Neutrophil (primary cell): ENCODE data around the gene OR10A7.

Source experiments
- H3K27ac ChIP-seq: fragments of 200-600 bp; sonication (generic); 2 replicates; pipeline ENCODE4 v1.5.1; 2016; ENCODE audit warnings: mild to moderate bottlenecking, moderate library complexity
- H3K27me3 ChIP-seq: fragments of 200-600 bp; sonication (generic); 2 replicates; pipeline ENCODE4 v1.6.0; 2016; ENCODE audit warnings: mild to moderate bottlenecking
- H3K36me3 ChIP-seq: fragments of 200-600 bp; sonication (generic); 2 replicates; pipeline ENCODE4 v1.5.1; 2017
- H3K4me1 ChIP-seq, 2 experiments: fragments of 200-600 bp in 1 of 2; sonication (generic) in 1 of 2; 1 replicate in 1 of 2; 2 replicates in 1 of 2; pipeline versions ENCODE4 v1.5.1 to v1.6.1; 2013 to 2016; ENCODE audit warnings: low read depth in 1 of 2, low read length in 1 of 2, mild to moderate bottlenecking in 1 of 2, moderate library complexity in 1 of 2; ENCODE audit not compliant: control insufficient read depth in 1 of 2, insufficient read depth in 1 of 2
- H3K4me3 ChIP-seq, 2 experiments: fragments of 200-600 bp in 1 of 2; sonication (generic) in 1 of 2; 1 replicate in 1 of 2; 2 replicates in 1 of 2; pipeline ENCODE4 v1.5.1; 2013 to 2016; ENCODE audit warnings: low read depth in 1 of 2, low read length in 1 of 2, mild to moderate bottlenecking in 1 of 2, moderate library complexity in 1 of 2
- H3K9me3 ChIP-seq: fragments of 200-600 bp; sonication (generic); 2 replicates; pipeline ENCODE4 v1.5.1; 2016
- CTCF ChIP-seq: fragments of 200-600 bp; sonication (generic); IDR thresholded peaks from 2 replicates; pipeline ENCODE4 v1.5.1; 2016; ENCODE audit warnings: antibody characterized with exemption

The OR10A7 gene

GRCh38 chr12:55246159-55246558 lies 25.3 kb downstream of the OR10A7 start:
- no peak for TF ChIP-seq CTCF
- no peak overlapping the region for H3K27ac ChIP-seq
- peaks cover 24% of the 10 kb centered on the region for H3K27me3 ChIP-seq
- no peaks in the 10 kb centered on the region for H3K36me3 ChIP-seq
- H3K4me3 ChIP-seq: no peak overlapping the region
- H3K9me3 ChIP-seq: no peaks in the 10 kb centered on the region
- H3K4me1 ChIP-seq: no peaks in the 10 kb centered on the region

GRCh38 chr12:55250944-55251343 lies 30.1 kb downstream of the OR10A7 start:
- no peak for TF ChIP-seq CTCF
- Histone ChIP-seq H3K9me3 (no peaks in the 10 kb centered on the region), H3K36me3 (no peaks in the 10 kb centered on the region), H3K4me1 (no peaks in the 10 kb centered on the region), H3K4me3 (no peak overlapping the region), H3K27ac (no peak overlapping the region), H3K27me3 (peaks cover 18% of the 10 kb centered on the region)

- no peak overlapping the region for H3K4me3 ChIP-seq
- H3K9me3 ChIP-seq: no peaks in the 10 kb centered on the region
- TF ChIP-seq CTCF: no peak
- peaks cover 3% of the 10 kb centered on the region for H3K27me3 ChIP-seq
- no peak overlapping the region for H3K27ac ChIP-seq
- H3K4me1 ChIP-seq: no peaks in the 10 kb centered on the region
- H3K36me3 ChIP-seq: no peaks in the 10 kb centered on the region
Measured at GRCh38 chr12:55253281-55253680, 32.5 kb downstream of the OR10A7 start.

GRCh38 chr12:55256831-55257230 lies 36.0 kb downstream of the OR10A7 start:
- TF ChIP-seq CTCF: no peak
- no peak overlapping the region for H3K4me3 ChIP-seq
- no peaks in the 10 kb centered on the region for H3K36me3 ChIP-seq
- H3K4me1 ChIP-seq: no peaks in the 10 kb centered on the region
- H3K27ac ChIP-seq: no peak overlapping the region
- H3K9me3 ChIP-seq: no peaks in the 10 kb centered on the region
- H3K27me3 ChIP-seq: peaks cover 7% of the 10 kb centered on the region

- Histone ChIP-seq H3K36me3 (no peaks in the 10 kb centered on the region), H3K27me3 (peaks cover 4% of the 10 kb centered on the region), H3K9me3 (no peaks in the 10 kb centered on the region), H3K27ac (no peak overlapping the region), H3K4me3 (no peak overlapping the region), H3K4me1 (no peaks in the 10 kb centered on the region)
- TF ChIP-seq CTCF: no peak
Measured at GRCh38 chr12:55258303-55258702, 37.5 kb downstream of the OR10A7 start.
